ENCODE results near the gene LIPC. TPM values are rescaled to one million over a fixed set of nuclear protein-coding genes. Genes with fewer than 3 reads are reported as not detected.

LIPC gene
- total RNA-seq, 1 experiment from 2014 or later = not detected

DNA sequence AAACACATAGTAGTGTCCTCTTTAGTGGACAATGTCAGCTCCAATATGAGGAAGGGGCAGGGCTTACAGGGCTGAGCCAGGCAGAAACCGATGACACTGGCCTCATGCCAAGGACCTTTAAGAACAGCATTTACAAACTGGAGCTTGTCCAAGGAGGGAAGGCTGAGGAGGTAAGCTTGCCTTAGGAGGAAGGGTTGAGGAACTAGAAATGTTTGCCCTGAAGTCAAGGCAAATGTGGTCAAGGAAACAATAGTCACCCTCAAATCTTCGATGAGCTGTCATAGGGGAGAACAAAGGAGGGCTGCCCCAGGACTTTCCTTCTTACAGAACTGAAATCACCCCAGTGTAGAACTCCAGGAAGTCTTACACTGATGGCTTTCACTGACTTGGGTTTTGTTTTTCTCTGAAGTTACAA lies 136.4 kb downstream of the LIPC start:
- TF ChIP-seq, protein P1, sequence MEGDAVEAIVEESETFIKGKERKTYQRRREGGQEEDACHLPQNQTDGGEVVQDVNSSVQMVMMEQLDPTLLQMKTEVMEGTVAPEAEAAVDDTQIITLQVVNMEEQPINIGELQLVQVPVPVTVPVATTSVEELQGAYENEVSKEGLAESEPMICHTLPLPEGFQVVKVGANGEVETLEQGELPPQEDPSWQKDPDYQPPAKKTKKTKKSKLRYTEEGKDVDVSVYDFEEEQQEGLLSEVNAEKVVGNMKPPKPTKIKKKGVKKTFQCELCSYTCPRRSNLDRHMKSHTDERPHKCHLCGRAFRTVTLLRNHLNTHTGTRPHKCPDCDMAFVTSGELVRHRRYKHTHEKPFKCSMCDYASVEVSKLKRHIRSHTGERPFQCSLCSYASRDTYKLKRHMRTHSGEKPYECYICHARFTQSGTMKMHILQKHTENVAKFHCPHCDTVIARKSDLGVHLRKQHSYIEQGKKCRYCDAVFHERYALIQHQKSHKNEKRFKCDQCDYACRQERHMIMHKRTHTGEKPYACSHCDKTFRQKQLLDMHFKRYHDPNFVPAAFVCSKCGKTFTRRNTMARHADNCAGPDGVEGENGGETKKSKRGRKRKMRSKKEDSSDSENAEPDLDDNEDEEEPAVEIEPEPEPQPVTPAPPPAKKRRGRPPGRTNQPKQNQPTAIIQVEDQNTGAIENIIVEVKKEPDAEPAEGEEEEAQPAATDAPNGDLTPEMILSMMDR (IDR thresholded peaks at IDR 0.05; ENCODE audit: unreplicated experiment) = no peak
- no TSS peak for BruUV-seq (replicated peaks)
- CTCF ChIA-PET = interaction anchor here (0.6 to 0.8 kb wide), 3 partner anchors 9 to 334 kb away, joined by 3 to 4 read pairs (median 3); no protein-coding TSS in a partner anchor
- POLR2A ChIA-PET = interaction anchor here (0.7 to 0.8 kb wide), 2 partner anchors 33 to 136 kb away, joined by 3 to 4 read pairs; no protein-coding TSS in a partner anchor
- no peak for DNase-seq (ENCODE audit: unreplicated experiment)
- H3K4me3 Mint-ChIP-seq (ENCODE audit: unreplicated experiment) = no peak overlapping the region
- H3K27ac Mint-ChIP-seq (ENCODE audit: low read depth, unreplicated experiment) = no peak overlapping the region
- H3K9me3 Mint-ChIP-seq (ENCODE audit: unreplicated experiment) = no peaks in the 10 kb centered on the region
- no peaks in the 10 kb centered on the region for H3K36me3 Mint-ChIP-seq (ENCODE audit: insufficient read depth, unreplicated experiment)
- no peaks in the 10 kb centered on the region for H3K27me3 Mint-ChIP-seq (ENCODE audit: insufficient read depth, unreplicated experiment)
- no peaks in the 10 kb centered on the region for H3K4me1 Mint-ChIP-seq (ENCODE audit: insufficient read depth, unreplicated experiment)
- intact Hi-C loops (cut with micrococcal nuclease) = no loop called here

DNA sequence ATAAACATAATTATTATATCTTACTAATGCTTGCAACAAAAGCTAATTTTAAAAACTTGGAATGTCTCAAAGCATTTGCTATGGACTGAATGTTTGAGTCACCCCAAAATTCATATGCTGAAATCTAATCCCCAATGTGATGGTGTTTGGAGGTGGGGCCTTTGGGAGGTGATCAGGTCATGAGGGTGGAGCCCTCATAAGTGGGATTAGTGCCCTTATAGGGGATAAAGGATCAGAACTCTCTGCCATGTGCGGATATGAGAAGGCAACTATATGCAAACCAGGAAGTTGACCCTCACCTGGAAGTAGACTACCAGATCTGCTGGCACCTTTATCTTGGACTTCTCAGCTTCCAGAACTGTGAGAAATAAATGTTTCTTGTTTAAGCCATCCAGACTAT lies 137.7 kb downstream of the LIPC start:
- Mint-ChIP-seq H3K4me3 (ENCODE audit: unreplicated experiment) (no peak overlapping the region), H3K4me1 (ENCODE audit: insufficient read depth, unreplicated experiment) (no peaks in the 10 kb centered on the region), H3K36me3 (ENCODE audit: insufficient read depth, unreplicated experiment) (no peaks in the 10 kb centered on the region), H3K27me3 (ENCODE audit: insufficient read depth, unreplicated experiment) (no peaks in the 10 kb centered on the region), H3K27ac (ENCODE audit: low read depth, unreplicated experiment) (no peak overlapping the region), H3K9me3 (ENCODE audit: unreplicated experiment) (no peaks in the 10 kb centered on the region)
- no peak for DNase-seq (ENCODE audit: unreplicated experiment)
- CTCF ChIA-PET = no interaction called here
- intact Hi-C loops (cut with micrococcal nuclease) = no loop called here
- POLR2A ChIA-PET = no interaction called here
- no TSS peak for BruUV-seq (replicated peaks)
- TF ChIP-seq, protein P1 (IDR thresholded peaks at IDR 0.05; ENCODE audit: unreplicated experiment) = no peak

DNA sequence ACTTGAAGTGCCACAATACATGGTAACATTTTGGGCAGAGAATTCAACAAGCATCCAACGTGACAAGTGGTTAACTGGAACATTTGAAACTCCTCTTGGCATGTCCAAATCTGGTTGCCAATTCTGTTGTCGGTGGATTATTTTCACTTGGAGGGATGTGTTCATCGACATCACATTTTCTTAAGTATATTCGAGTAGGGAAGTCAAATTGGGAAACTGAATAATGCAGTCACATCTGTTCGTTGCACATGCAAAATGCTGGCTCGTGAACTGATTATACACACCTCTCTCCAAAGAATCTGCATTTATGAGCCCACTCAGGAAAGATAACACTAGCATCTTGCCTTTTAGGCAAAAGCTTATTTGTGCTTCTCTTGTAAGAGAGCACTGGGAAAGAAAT lies 139.7 kb downstream of the LIPC start:
- Mint-ChIP-seq H3K4me3 (ENCODE audit: unreplicated experiment) (no peak overlapping the region), H3K36me3 (ENCODE audit: insufficient read depth, unreplicated experiment) (no peaks in the 10 kb centered on the region), H3K9me3 (ENCODE audit: unreplicated experiment) (no peaks in the 10 kb centered on the region), H3K27me3 (ENCODE audit: insufficient read depth, unreplicated experiment) (no peaks in the 10 kb centered on the region), H3K27ac (ENCODE audit: low read depth, unreplicated experiment) (no peak overlapping the region), H3K4me1 (ENCODE audit: insufficient read depth, unreplicated experiment) (no peaks in the 10 kb centered on the region)
- intact Hi-C loops (cut with micrococcal nuclease) = no loop called here
- no TSS peak for BruUV-seq (replicated peaks)
- DNase-seq (ENCODE audit: unreplicated experiment) = no peak
- ChIA-PET CTCF (no interaction called here), POLR2A (no interaction called here)
- TF ChIP-seq, protein P1 (IDR thresholded peaks at IDR 0.05; ENCODE audit: unreplicated experiment) = no peak

DNA sequence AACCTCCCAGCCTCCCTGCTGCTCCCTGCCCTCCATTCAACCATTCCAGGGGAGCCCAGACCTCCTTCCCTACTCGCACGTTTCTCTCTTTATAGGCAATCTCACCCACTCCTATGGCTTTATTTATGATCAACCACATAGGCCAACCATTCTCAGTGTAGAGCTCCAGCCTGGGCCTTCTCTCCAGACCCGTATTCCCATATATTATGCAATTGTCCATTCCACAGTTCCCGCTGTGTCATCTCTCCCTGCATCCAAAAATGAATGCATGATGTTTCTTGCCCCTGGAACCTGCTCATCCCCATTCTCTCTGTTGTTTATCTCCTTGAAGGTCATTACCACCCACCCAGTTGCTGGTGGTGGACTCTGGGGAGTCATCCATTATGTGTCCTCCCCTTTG lies 140.7 kb downstream of the LIPC start:
- Mint-ChIP-seq H3K4me3 (ENCODE audit: unreplicated experiment) (no peak overlapping the region), H3K27me3 (ENCODE audit: insufficient read depth, unreplicated experiment) (no peaks in the 10 kb centered on the region), H3K36me3 (ENCODE audit: insufficient read depth, unreplicated experiment) (no peaks in the 10 kb centered on the region), H3K9me3 (ENCODE audit: unreplicated experiment) (no peaks in the 10 kb centered on the region), H3K27ac (ENCODE audit: low read depth, unreplicated experiment) (no peak overlapping the region), H3K4me1 (ENCODE audit: insufficient read depth, unreplicated experiment) (no peaks in the 10 kb centered on the region)
- TF ChIP-seq, protein P1 (IDR thresholded peaks at IDR 0.05; ENCODE audit: unreplicated experiment) = no peak
- ChIA-PET CTCF (no interaction called here), POLR2A (no interaction called here)
- intact Hi-C loops (cut with micrococcal nuclease) = no loop called here
- no peak for DNase-seq (ENCODE audit: unreplicated experiment)
- BruUV-seq (replicated peaks) = no TSS peak

All from MCF 10A (cell line).